Prostate gland (tissue), 2 donors: Measurements from ENCODE around the gene PRR35. TPM values are rescaled to one million over a fixed set of nuclear protein-coding genes. Genes with fewer than 3 reads are reported as not detected.

Experiments
- DNase-seq: peaks from one replicate; pipeline ENCODE4 v3.0.0-alpha.2; 2019; ENCODE audit warnings: low spot score
- H3K27ac ChIP-seq, 2 donors: fragments of 200-600 bp; sonication (generic); 2 replicates each; pipeline ENCODE4 v1.5.1; 2017 to 2019
- H3K27me3 ChIP-seq: fragments of 200-600 bp; sonication (generic); replicated peaks from 2 replicates; pipeline ENCODE4 v1.5.1; 2019; ENCODE audit not compliant: insufficient read depth
- H3K36me3 ChIP-seq, 2 donors: fragments of 200-600 bp; sonication (generic); 1 replicate in 1 of 2; 2 replicates in 1 of 2; pipeline versions ENCODE4 v1.5.1 to v1.8.1; 2017 to 2019
- H3K4me1 ChIP-seq: fragments of 200-600 bp; sonication (generic); replicated peaks from 2 replicates; pipeline ENCODE4 v1.5.1; 2019
- H3K4me3 ChIP-seq, 2 donors: fragments of 200-600 bp; sonication (generic); 2 replicates each; pipeline ENCODE4 v1.5.1; 2017 to 2019
- H3K9me3 ChIP-seq: fragments of 200-600 bp; sonication (generic); 2 replicates; pipeline ENCODE4 v1.5.1; 2017
- POLR2A ChIP-seq: fragments of 450-650 bp; IDR thresholded peaks from one replicate; pipeline ENCODE4 v1.6.1; 2016; ENCODE audit warnings: antibody characterized with exemption, mild to moderate bottlenecking
- POLR2AphosphoS5 ChIP-seq: sonication (generic); formaldehyde crosslinking; IDR thresholded peaks from one replicate; pipeline ENCODE4 v1.6.1; 2017; ENCODE audit warnings: antibody characterized with exemption
- WGBS: methylation state at CpG from one replicate; pipeline ENCODE4 v1.1.5; 2018; 5-methylcytosine and 5-hydroxymethylcytosine counted together
- intact Hi-C: fragments of 100-400 bp; cut with DNase I; formaldehyde crosslinking; loops from one replicate; pipeline ENCODE4 v1.14.2; 2022
- total RNA-seq, 2 donors: library from RNA; depleted of rRNA; stranded (reverse); fragments of >200 nt; gene quantifications; one replicate each; pipeline ENCODE4 v1.1.0, GENCODE V29; 2016
- TF ChIP-seq, protein P1 (sequence below), 4 experiments: fragments of 200-600 bp in 2 of 4; fragments of 450-650 bp in 2 of 4; sonication (generic) in 2 of 4; IDR thresholded peaks; 1 replicate in 3 of 4; 2 replicates in 1 of 4; pipeline ENCODE4 v1.5.1; 2016 to 2019; ENCODE audit warnings: antibody characterized with exemption in 4 of 4, mild to moderate bottlenecking in 2 of 4, moderate library complexity in 2 of 4

Gene PRR35
- total RNA-seq, 2 donors from 2014 or later, result 5.1 TPM; not detected in 1

DNA sequence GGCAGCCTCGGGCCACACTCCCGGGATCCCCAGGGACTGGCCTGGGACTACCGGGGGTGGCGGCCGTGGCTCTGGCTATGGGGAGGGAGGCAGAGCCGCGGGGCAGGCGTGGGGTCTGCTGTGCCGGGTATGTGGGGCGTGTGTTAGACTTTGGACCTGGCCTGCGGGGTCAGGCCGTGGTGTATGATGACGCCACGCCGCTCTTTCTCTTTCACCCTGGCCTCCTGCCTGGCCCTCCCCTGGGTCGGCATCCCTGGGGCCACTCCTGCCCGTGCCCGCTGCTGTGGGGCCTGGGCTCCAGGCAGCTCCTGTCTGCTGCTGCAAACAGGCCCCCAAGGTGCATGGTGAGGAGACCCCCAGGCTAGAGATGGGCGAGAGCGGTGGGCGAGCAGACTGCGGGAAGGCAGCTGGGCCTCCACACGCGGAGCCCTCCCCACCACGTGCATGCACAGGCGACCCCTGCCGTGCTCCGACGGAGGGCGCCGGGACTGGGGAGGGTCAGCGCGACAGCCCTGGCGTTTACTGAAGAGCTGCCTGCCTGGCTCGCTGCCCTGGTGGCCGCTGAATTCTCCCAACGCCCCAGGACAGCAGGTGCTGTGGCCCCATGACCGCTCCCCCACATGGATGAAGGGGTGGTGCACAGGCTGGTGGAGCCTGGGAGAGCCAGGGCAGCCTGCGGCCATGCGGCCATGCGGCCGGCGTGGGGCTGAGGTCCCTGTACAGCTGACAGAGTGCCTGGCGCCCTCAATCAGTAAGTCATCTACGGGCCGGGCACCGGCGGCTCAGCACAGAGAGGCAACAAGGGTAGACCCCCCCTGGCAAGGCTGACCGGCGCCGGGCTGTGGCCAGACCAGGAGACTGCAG lies 16.7 kb upstream of the PRR35 start:
- TF ChIP-seq POLR2AphosphoS5 (no peak), POLR2A (no peak)
- TF ChIP-seq, protein P1, sequence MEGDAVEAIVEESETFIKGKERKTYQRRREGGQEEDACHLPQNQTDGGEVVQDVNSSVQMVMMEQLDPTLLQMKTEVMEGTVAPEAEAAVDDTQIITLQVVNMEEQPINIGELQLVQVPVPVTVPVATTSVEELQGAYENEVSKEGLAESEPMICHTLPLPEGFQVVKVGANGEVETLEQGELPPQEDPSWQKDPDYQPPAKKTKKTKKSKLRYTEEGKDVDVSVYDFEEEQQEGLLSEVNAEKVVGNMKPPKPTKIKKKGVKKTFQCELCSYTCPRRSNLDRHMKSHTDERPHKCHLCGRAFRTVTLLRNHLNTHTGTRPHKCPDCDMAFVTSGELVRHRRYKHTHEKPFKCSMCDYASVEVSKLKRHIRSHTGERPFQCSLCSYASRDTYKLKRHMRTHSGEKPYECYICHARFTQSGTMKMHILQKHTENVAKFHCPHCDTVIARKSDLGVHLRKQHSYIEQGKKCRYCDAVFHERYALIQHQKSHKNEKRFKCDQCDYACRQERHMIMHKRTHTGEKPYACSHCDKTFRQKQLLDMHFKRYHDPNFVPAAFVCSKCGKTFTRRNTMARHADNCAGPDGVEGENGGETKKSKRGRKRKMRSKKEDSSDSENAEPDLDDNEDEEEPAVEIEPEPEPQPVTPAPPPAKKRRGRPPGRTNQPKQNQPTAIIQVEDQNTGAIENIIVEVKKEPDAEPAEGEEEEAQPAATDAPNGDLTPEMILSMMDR (IDR thresholded peaks at IDR 0.05), result no peak
- Histone ChIP-seq H3K4me1 (no peaks in the 10 kb centered on the region), H3K27me3 (no peaks in the 10 kb centered on the region), H3K9me3 (no peaks in the 10 kb centered on the region), H3K4me3 (no peak overlapping the region), H3K27ac (no peak overlapping the region), H3K36me3 (no peaks in the 10 kb centered on the region)
- intact Hi-C loops, result no loop called here
- 82% methylated on average over 43 of the region's 51 CpGs for WGBS
- no peak for DNase-seq

DNA sequence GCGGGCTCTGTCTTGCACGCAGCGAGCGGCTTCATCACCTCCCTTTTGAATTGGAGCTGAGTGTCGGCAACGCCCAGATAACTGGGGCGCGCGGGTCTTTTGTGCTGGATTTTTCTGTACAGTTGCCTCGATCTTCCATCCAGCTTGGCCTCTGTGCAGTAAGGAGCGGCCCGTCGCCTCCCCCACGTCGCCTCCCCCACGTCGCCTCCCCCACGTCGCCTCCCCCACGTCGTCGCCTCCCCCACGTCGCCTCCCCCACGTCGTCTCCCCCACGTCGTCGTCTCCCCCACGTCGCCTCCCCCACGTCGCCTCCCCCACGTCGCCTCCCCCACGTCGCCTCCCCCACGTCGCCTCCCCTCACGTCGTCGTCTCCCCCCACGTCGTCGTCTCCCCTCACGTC lies 15.7 kb upstream of the PRR35 start:
- TF ChIP-seq POLR2A, result no peak
- no peak for TF ChIP-seq POLR2AphosphoS5
- TF ChIP-seq, protein P1 (IDR thresholded peaks at IDR 0.05), result no peak
- Histone ChIP-seq H3K27ac (no peak overlapping the region), H3K27me3 (no peaks in the 10 kb centered on the region), H3K4me1 (no peaks in the 10 kb centered on the region), H3K9me3 (no peaks in the 10 kb centered on the region), H3K36me3 (no peaks in the 10 kb centered on the region), H3K4me3 (no peak overlapping the region)
- intact Hi-C loops, result no loop called here
- DNase-seq, result no peak
- 88% methylated on average over 46 of the region's 46 CpGs for WGBS

- TF ChIP-seq, protein P1 (IDR thresholded peaks at IDR 0.05), result peak; percentile 36 to 88 (median 74)
- TF ChIP-seq POLR2A, result no peak
- TF ChIP-seq POLR2AphosphoS5, result peak; percentile 63
- no peaks in the 10 kb centered on the region for H3K9me3 ChIP-seq
- peak overlapping the region; percentile 9 to 11 for H3K4me3 ChIP-seq
- DNase-seq, result peak; percentile 77
- no peaks in the 10 kb centered on the region for H3K27me3 ChIP-seq
- H3K4me1 ChIP-seq, result no peaks in the 10 kb centered on the region
- WGBS, result 53% methylated on average over 38 of the region's 60 CpGs
- intact Hi-C loops, result no loop called here
- no peak overlapping the region for H3K27ac ChIP-seq
- H3K36me3 ChIP-seq, result no peaks in the 10 kb centered on the region
Measured at GRCh38 chr16:546909-547770, 13.1 kb upstream of the PRR35 start.

GRCh38 chr16:548586-548985 lies 11.6 kb upstream of the PRR35 start:
- H3K4me1 ChIP-seq, result no peaks in the 10 kb centered on the region
- WGBS, result 93% methylated on average over 15 of the region's 21 CpGs
- H3K9me3 ChIP-seq, result no peaks in the 10 kb centered on the region
- no peak overlapping the region for H3K27ac ChIP-seq
- no peaks in the 10 kb centered on the region for H3K27me3 ChIP-seq
- TF ChIP-seq POLR2A (no peak), POLR2AphosphoS5 (no peak)
- TF ChIP-seq, protein P1 (IDR thresholded peaks at IDR 0.05), result no peak
- intact Hi-C loops, result no loop called here
- no peaks in the 10 kb centered on the region for H3K36me3 ChIP-seq
- no peak overlapping the region for H3K4me3 ChIP-seq
- DNase-seq, result no peak
